Osteocyte (in vitro differentiated cells): ENCODE measurements around the gene TPSAB1. TPM values are rescaled to one million over a fixed set of nuclear protein-coding genes. Genes with fewer than 3 reads are reported as not detected.

Experiments used
- DNase-seq: peaks from one replicate; pipeline ENCODE4 v3.0.0; 2021; ENCODE audit warnings: mixed read lengths; ENCODE audit not compliant: unreplicated experiment; ENCODE audit errors: extremely low spot score
- H3K27ac Mint-ChIP-seq: one replicate; pipeline ENCODE4 v1.8.0; 2021; ENCODE audit warnings: mild to moderate bottlenecking, mixed read lengths; ENCODE audit not compliant: unreplicated experiment
- H3K27me3 Mint-ChIP-seq: one replicate; pipeline ENCODE4 v1.8.0; 2021; ENCODE audit warnings: mixed read lengths; ENCODE audit not compliant: unreplicated experiment
- H3K36me3 Mint-ChIP-seq: one replicate; pipeline ENCODE4 v1.8.0; 2021; ENCODE audit warnings: mixed read lengths; ENCODE audit not compliant: unreplicated experiment
- H3K4me1 Mint-ChIP-seq: one replicate; pipeline ENCODE4 v1.8.0; 2021; ENCODE audit warnings: mixed read lengths; ENCODE audit not compliant: unreplicated experiment
- H3K4me3 Mint-ChIP-seq: one replicate; pipeline ENCODE4 v1.8.0; 2021; ENCODE audit warnings: mild to moderate bottlenecking, moderate library complexity, mixed read lengths; ENCODE audit not compliant: unreplicated experiment
- H3K9me3 Mint-ChIP-seq: one replicate; pipeline ENCODE4 v1.8.0; 2021; ENCODE audit warnings: mixed read lengths; ENCODE audit not compliant: unreplicated experiment
- CTCF ChIP-seq: fragments of 200-600 bp; sonication (generic); IDR thresholded peaks from 2 replicates; pipeline ENCODE4 v1.5.0; 2021; ENCODE audit warnings: antibody characterized with exemption, mild to moderate bottlenecking, moderate library complexity
- total RNA-seq: library from RNA; stranded (reverse); gene quantifications from 2 replicates; pipeline ENCODE4 v1.2.1, GENCODE V29; 2021

Gene TPSAB1
- total RNA-seq, 1 donor from 2014 or later: not detected

GRCh38 chr16:1206326-1206725 lies 34.2 kb upstream of the TPSAB1 start:
- Mint-ChIP-seq H3K27ac (no peak overlapping the region), H3K9me3 (no peaks in the 10 kb centered on the region), H3K36me3 (peaks cover 5% of the 10 kb centered on the region), H3K27me3 (no peaks in the 10 kb centered on the region), H3K4me1 (no peaks in the 10 kb centered on the region), H3K4me3 (no peak overlapping the region)
- no peak for DNase-seq
- TF ChIP-seq CTCF: no peak

- DNase-seq: no peak
- TF ChIP-seq CTCF: no peak
- no peak overlapping the region for H3K4me3 Mint-ChIP-seq
- H3K36me3 Mint-ChIP-seq: peaks cover 3% of the 10 kb centered on the region
- H3K9me3 Mint-ChIP-seq: no peaks in the 10 kb centered on the region
- H3K27me3 Mint-ChIP-seq: no peaks in the 10 kb centered on the region
- H3K27ac Mint-ChIP-seq: no peak overlapping the region
- H3K4me1 Mint-ChIP-seq: no peaks in the 10 kb centered on the region
Observed at GRCh38 chr16:1206786-1207185, 33.7 kb upstream of the TPSAB1 start.

GRCh38 chr16:1208239-1208830 lies 32.2 kb upstream of the TPSAB1 start:
- Mint-ChIP-seq H3K4me3 (no peak overlapping the region), H3K27ac (no peak overlapping the region), H3K27me3 (no peaks in the 10 kb centered on the region), H3K9me3 (no peaks in the 10 kb centered on the region), H3K36me3 (peaks cover 3% of the 10 kb centered on the region), H3K4me1 (no peaks in the 10 kb centered on the region)
- no peak for DNase-seq
- TF ChIP-seq CTCF: no peak

- Mint-ChIP-seq H3K9me3 (no peaks in the 10 kb centered on the region), H3K4me1 (no peaks in the 10 kb centered on the region), H3K4me3 (no peak overlapping the region), H3K27me3 (no peaks in the 10 kb centered on the region), H3K27ac (no peak overlapping the region), H3K36me3 (peaks cover 3% of the 10 kb centered on the region)
- no peak for DNase-seq
- TF ChIP-seq CTCF: no peak
Observed at GRCh38 chr16:1209081-1209480, 31.4 kb upstream of the TPSAB1 start.

GRCh38 chr16:1210461-1210860 lies 30.0 kb upstream of the TPSAB1 start:
- no peak overlapping the region for H3K4me3 Mint-ChIP-seq
- no peak for TF ChIP-seq CTCF

More at GRCh38 chr16:1210461-1210860, 30.0 kb upstream of the TPSAB1 start:
- peaks cover under 1% of the 10 kb centered on the region for H3K36me3 Mint-ChIP-seq
- H3K27ac Mint-ChIP-seq: no peak overlapping the region
- DNase-seq: no peak
- H3K4me1 Mint-ChIP-seq: no peaks in the 10 kb centered on the region
- no peaks in the 10 kb centered on the region for H3K9me3 Mint-ChIP-seq
- no peaks in the 10 kb centered on the region for H3K27me3 Mint-ChIP-seq
